Measurements from ENCODE around the gene SESTD1. TPM values are rescaled to one million over a fixed set of nuclear protein-coding genes. Genes with fewer than 3 reads are reported as not detected.

The SESTD1 gene
- total RNA-seq, 1 experiment from 2014 or later: 26.6 TPM

DNA sequence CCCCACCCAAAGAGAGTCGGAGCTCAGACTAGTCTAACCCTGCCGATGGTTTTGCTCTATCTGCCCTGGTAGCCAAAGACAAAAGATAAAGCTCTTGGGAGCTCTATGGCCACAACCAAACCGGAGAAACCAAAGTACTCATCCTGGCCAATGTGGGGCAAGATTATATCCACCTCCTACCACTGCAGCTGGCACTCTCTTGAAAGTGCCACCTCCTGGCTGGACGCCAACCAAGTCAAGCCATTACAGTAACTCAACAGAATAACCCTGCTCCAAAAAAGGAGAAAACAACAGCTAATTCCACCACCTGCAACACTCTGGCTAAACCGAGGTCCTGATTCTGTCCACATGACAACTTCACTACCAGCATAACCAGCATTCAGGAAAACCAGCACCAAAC, 57.6 kb downstream of the SESTD1 start:
- intact Hi-C loops (cut with micrococcal nuclease): no loop called here
- CTCF ChIA-PET: interaction anchor here (1.2 kb wide), 1 partner anchor 12 kb away, joined by 4 read pairs; no protein-coding TSS in a partner anchor

More for the DNA sequence above, 57.6 kb downstream of the SESTD1 start:
- H3K27me3 ChIP-seq (ENCODE audit: insufficient read depth, low read length): no peaks in the 10 kb centered on the region
- DNase-seq (ENCODE audit: low read depth, low spot score) (no peak), ATAC-seq (no peak)
- H3K9ac ChIP-seq (ENCODE audit: low read length): no peak overlapping the region
- ChIA-PET RAD21 (ENCODE audit: low non-redundant PET in 1 of 2, low total read pairs in 2 of 2, uncharacterized antibody in 2 of 2, unreplicated experiment in 2 of 2) (no interaction called here), POLR2A (no interaction called here)
- no peak overlapping the region for H3K4me3 ChIP-seq (replicated peaks in 1 of 2; ENCODE audit: low read depth in 1 of 2, low read length in 2 of 2)
- no peaks in the 10 kb centered on the region for H3K36me3 ChIP-seq (ENCODE audit: control insufficient read depth in 1 of 2, insufficient read depth in 2 of 2, low read length in 2 of 2)
- no peaks in the 10 kb centered on the region for H3K4me1 ChIP-seq (ENCODE audit: control insufficient read depth in 1 of 2, insufficient read depth in 2 of 2, low read length in 2 of 2)
- no peaks in the 10 kb centered on the region for H3K79me2 ChIP-seq (ENCODE audit: insufficient read depth, low read length)
- no peak overlapping the region for H3K4me2 ChIP-seq (ENCODE audit: low read length)
- H2AFZ ChIP-seq (ENCODE audit: low read depth, low read length, poor library complexity, severe bottlenecking): no peak overlapping the region
- no peak overlapping the region for H3K27ac ChIP-seq (ENCODE audit: low read depth, low read length)
- TF ChIP-seq POLR2AphosphoS5 (IDR thresholded peaks at IDR 0.05; ENCODE audit: low read depth, low read length) (no peak), FOSL1 (IDR thresholded peaks at IDR 0.05; ENCODE audit: low read depth) (no peak), ZFX (IDR thresholded peaks at IDR 0.05) (no peak), ZNF274 (IDR thresholded peaks at IDR 0.05; ENCODE audit: low read depth, low read length) (no peak), YY1 (IDR thresholded peaks at IDR 0.05; ENCODE audit: extremely low read depth, insufficient replicate concordance, low read depth, low read length) (no peak), ELF1 (IDR thresholded peaks at IDR 0.05; ENCODE audit: borderline replicate concordance, low read depth) (no peak), CEBPB (IDR thresholded peaks at IDR 0.05; ENCODE audit: low read depth) (no peak), CBX3 (IDR thresholded peaks at IDR 0.05; ENCODE audit: low read depth) (no peak), RAD21 (IDR thresholded peaks at IDR 0.05; ENCODE audit: low read depth) (no peak), JUND (IDR thresholded peaks at IDR 0.05) (no peak), EGR1 (IDR thresholded peaks at IDR 0.05; ENCODE audit: low read depth) (no peak), SP1 (IDR thresholded peaks at IDR 0.05; ENCODE audit: low read depth) (no peak), EZH2phosphoT487 (IDR thresholded peaks at IDR 0.05; ENCODE audit: borderline replicate concordance) (no peak), POLR2A (IDR thresholded peaks at IDR 0.05; ENCODE audit: borderline replicate concordance, extremely low read depth, insufficient read depth, insufficient read length) (no peak), SIN3A (IDR thresholded peaks at IDR 0.05; ENCODE audit: low read depth) (no peak), TCF7L2 (IDR thresholded peaks at IDR 0.05; ENCODE audit: borderline replicate concordance, extremely low read depth, insufficient read depth, insufficient read length) (no peak)
- TF ChIP-seq, protein P1, sequence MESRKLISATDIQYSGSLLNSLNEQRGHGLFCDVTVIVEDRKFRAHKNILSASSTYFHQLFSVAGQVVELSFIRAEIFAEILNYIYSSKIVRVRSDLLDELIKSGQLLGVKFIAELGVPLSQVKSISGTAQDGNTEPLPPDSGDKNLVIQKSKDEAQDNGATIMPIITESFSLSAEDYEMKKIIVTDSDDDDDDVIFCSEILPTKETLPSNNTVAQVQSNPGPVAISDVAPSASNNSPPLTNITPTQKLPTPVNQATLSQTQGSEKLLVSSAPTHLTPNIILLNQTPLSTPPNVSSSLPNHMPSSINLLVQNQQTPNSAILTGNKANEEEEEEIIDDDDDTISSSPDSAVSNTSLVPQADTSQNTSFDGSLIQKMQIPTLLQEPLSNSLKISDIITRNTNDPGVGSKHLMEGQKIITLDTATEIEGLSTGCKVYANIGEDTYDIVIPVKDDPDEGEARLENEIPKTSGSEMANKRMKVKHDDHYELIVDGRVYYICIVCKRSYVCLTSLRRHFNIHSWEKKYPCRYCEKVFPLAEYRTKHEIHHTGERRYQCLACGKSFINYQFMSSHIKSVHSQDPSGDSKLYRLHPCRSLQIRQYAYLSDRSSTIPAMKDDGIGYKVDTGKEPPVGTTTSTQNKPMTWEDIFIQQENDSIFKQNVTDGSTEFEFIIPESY (IDR thresholded peaks at IDR 0.05; ENCODE audit: extremely low read depth, insufficient replicate concordance, low read length): no peak
- TF ChIP-seq, protein P2, sequence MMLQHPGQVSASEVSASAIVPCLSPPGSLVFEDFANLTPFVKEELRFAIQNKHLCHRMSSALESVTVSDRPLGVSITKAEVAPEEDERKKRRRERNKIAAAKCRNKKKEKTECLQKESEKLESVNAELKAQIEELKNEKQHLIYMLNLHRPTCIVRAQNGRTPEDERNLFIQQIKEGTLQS (IDR thresholded peaks at IDR 0.05): no peak
- TF ChIP-seq, protein P3, sequence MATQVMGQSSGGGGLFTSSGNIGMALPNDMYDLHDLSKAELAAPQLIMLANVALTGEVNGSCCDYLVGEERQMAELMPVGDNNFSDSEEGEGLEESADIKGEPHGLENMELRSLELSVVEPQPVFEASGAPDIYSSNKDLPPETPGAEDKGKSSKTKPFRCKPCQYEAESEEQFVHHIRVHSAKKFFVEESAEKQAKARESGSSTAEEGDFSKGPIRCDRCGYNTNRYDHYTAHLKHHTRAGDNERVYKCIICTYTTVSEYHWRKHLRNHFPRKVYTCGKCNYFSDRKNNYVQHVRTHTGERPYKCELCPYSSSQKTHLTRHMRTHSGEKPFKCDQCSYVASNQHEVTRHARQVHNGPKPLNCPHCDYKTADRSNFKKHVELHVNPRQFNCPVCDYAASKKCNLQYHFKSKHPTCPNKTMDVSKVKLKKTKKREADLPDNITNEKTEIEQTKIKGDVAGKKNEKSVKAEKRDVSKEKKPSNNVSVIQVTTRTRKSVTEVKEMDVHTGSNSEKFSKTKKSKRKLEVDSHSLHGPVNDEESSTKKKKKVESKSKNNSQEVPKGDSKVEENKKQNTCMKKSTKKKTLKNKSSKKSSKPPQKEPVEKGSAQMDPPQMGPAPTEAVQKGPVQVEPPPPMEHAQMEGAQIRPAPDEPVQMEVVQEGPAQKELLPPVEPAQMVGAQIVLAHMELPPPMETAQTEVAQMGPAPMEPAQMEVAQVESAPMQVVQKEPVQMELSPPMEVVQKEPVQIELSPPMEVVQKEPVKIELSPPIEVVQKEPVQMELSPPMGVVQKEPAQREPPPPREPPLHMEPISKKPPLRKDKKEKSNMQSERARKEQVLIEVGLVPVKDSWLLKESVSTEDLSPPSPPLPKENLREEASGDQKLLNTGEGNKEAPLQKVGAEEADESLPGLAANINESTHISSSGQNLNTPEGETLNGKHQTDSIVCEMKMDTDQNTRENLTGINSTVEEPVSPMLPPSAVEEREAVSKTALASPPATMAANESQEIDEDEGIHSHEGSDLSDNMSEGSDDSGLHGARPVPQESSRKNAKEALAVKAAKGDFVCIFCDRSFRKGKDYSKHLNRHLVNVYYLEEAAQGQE (IDR thresholded peaks at IDR 0.05; ENCODE audit: low read depth): no peak
- TF ChIP-seq, protein P4, sequence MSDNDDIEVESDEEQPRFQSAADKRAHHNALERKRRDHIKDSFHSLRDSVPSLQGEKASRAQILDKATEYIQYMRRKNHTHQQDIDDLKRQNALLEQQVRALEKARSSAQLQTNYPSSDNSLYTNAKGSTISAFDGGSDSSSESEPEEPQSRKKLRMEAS (IDR thresholded peaks at IDR 0.05): no peak
- no TSS peak for BruUV-seq (replicated peaks)
- H4K20me1 ChIP-seq (ENCODE audit: insufficient read depth): no peaks in the 10 kb centered on the region
- H3K9me3 ChIP-seq (ENCODE audit: control insufficient read depth in 1 of 2, insufficient read depth in 1 of 2, low read depth in 1 of 2, low read length in 2 of 2): 0 out of 4 replicates have a peak, but pooled peaks cover 0 to 3% of the 10 kb centered on the region in 2 experiments
- no peaks in the 10 kb centered on the region for H3K9me2 ChIP-seq (ENCODE audit: insufficient read depth)

Measured in HCT116 (cell line).